Omental fat pad (tissue), 4 donors: ENCODE results near the gene RASL11A. TPM values are rescaled to one million over a fixed set of nuclear protein-coding genes. Genes with fewer than 3 reads are reported as not detected.

ENCODE experiments used
- ATAC-seq: fragments of 150-250 bp; one replicate; pipeline ENCODE4 v1.9.1; 2016; ENCODE audit warnings: mild to moderate bottlenecking, moderate library complexity; ENCODE audit not compliant: low FRiP score
- DNase-seq: peaks from one replicate; pipeline ENCODE4 v3.0.0-alpha.2; 2019; ENCODE audit warnings: low spot score
- CTCF ChIP-seq, 3 donors: fragments of 450-650 bp; IDR thresholded peaks; one replicate each; pipeline ENCODE4 v1.5.1; 2016 to 2017; ENCODE audit warnings: antibody characterized with exemption in 3 of 3, mild to moderate bottlenecking in 3 of 3, moderate library complexity in 2 of 3
- total RNA-seq, 4 donors: library from RNA; depleted of rRNA; stranded (reverse); fragments of >200 nt; gene quantifications; one replicate each; pipeline ENCODE4 v1.1.0, GENCODE V29; 2016

Gene RASL11A
- total RNA-seq, 4 donors from 2014 or later, result 32.6 to 50.9 (median 38.4) TPM

DNA sequence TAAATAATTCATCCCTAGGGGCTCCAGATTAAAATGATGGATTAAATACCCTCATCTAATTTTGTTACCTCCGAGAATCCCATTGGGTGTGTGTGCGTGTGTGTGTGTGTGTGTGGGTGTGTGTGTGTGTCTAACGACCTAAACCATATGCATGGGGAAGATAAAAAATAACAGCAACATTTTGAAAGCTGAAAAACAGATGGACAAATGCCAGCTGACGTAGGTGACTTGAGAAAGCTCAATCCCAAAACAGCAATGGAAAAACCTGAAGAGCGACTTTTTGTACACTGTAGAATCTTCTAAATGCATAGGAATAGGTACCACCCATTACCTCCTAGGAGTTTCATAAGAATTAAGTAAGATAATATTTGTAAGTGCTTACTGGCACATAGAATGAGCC is 27.9 kb upstream of the RASL11A start:
- TF ChIP-seq CTCF (IDR thresholded peaks at IDR 0.05), result no peak
- DNase-seq, result no peak
- no peak for ATAC-seq

- no peak for TF ChIP-seq CTCF (IDR thresholded peaks at IDR 0.05)
- no peak for ATAC-seq
- no peak for DNase-seq
These were observed 25.0 kb upstream of the RASL11A start for GRCh38 chr13:27245610-27246009.

GRCh38 chr13:27250833-27251165 is 19.8 kb upstream of the RASL11A start:
- peak; percentile 6 for ATAC-seq
- TF ChIP-seq CTCF (IDR thresholded peaks at IDR 0.05), result no peak
- no peak for DNase-seq

GRCh38 chr13:27251166-27252091 is 19.2 kb upstream of the RASL11A start, which contains the start of gene RPL21:
Gene RPL21, plus strand, starts transcription at chr13:27251558. Its CDS starts 2,219 bp downstream, at chr13:27253777.
- ATAC-seq, result peak; percentile 94
- no peak for TF ChIP-seq CTCF (IDR thresholded peaks at IDR 0.05)
- DNase-seq, result peak; percentile 90

- ATAC-seq (no peak), DNase-seq (no peak)
- no peak for TF ChIP-seq CTCF (IDR thresholded peaks at IDR 0.05)
These were observed 18.2 kb upstream of the RASL11A start for GRCh38 chr13:27252467-27252866.

GRCh38 chr13:27257233-27257568 is 13.4 kb upstream of the RASL11A start:
- DNase-seq (no peak), ATAC-seq (no peak)
- TF ChIP-seq CTCF (IDR thresholded peaks at IDR 0.05), result no peak

DNA sequence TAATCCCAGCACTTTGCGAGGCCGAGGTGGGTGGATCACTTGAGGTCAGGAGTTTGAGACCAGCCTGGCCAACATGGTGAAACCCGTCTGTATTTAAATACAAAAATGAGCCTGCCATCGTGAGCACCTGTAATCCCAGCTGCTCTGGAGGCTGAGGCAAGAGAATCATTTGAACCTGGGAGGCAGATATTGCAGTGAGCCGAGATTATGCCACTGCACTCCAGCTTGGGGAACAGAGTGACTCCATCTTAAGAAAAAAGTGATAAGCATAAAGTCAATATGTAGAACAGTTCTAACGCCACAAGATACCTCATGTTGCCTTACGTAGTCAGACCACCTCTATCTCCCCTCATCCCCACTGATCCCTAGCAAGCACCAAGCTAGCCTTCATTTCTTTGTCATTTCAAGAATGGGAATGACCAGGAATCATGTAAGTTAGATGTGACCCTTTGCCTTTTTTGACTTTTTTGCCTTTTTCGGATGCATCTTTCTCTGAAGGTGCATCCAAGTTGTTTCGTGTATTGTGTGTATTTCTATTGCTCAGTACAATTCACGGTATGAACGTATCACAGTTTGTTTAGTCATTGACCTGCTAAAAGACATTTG is 12.9 kb upstream of the RASL11A start:
- DNase-seq (no peak), ATAC-seq (no peak)
- TF ChIP-seq CTCF (IDR thresholded peaks at IDR 0.05), result no peak
